ENCODE measurements around the gene ZNF853.

ZNF853 gene

GRCh38 chr7:6614953-6615722 lies at the start of gene ZNF853:
Gene ZNF853, plus strand, starts transcription at chr7:6615610. Its CDS starts 565 bp downstream, at chr7:6616175.
- TF ChIP-seq FOXA1 (IDR thresholded peaks at IDR 0.05) (no peak), CTBP1 (IDR thresholded peaks at IDR 0.05; ENCODE audit: borderline replicate concordance) (no peak), FOXM1 (IDR thresholded peaks at IDR 0.05; ENCODE audit: borderline replicate concordance) (no peak), SUZ12 (IDR thresholded peaks at IDR 0.05) (no peak), TARDBP (IDR thresholded peaks at IDR 0.05) (no peak), LEF1 (IDR thresholded peaks at IDR 0.05; ENCODE audit: borderline replicate concordance) (no peak), ELF4 (IDR thresholded peaks at IDR 0.05) (no peak), BHLHE40 (IDR thresholded peaks at IDR 0.05; ENCODE audit: borderline replicate concordance) (no peak), ARNT (IDR thresholded peaks at IDR 0.05) (no peak), HDGF (IDR thresholded peaks at IDR 0.05; ENCODE audit: borderline replicate concordance) (no peak), ZNF384 (IDR thresholded peaks at IDR 0.05) (no peak), NFRKB (IDR thresholded peaks at IDR 0.05) (no peak), L3MBTL2 (conservative IDR thresholded peaks at IDR 0.05) (no peak), PKNOX1 (IDR thresholded peaks at IDR 0.05) (no peak), SP1 (IDR thresholded peaks at IDR 0.05) (no peak), FOXK2 (IDR thresholded peaks at IDR 0.05) (no peak)
- ChIA-PET CTCF (no interaction called here), POLR2A (no interaction called here)
- peak; percentile 46 for DNase-seq (ENCODE audit: extremely low spot score)

DNA sequence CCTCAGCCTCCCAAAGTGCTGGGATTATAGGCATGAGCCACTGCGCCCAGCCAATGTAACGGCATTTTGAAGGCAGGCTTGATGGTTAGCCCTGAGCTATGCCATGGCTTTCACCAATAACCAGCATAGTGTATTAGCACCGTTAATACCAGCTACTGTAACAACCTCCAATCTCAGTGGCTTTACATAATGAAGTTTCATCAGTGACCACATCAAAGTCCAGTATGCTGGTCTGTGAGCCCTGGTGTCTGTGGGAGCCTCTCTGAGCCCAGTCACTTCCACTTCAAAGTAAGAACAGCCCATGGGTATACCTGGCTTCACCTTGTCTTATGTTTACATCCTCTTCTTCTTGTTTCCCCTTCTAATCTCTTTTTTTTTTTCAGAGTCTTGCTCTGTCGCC lies 49.8 kb upstream of the ZNF853 start:
- DNase-seq (ENCODE audit: extremely low spot score) = no peak
- ChIA-PET POLR2A (no interaction called here), CTCF (no interaction called here)
- no peak for TF ChIP-seq L3MBTL2 (conservative IDR thresholded peaks at IDR 0.05)
- no peak for TF ChIP-seq FOXA1 (IDR thresholded peaks at IDR 0.05)
- TF ChIP-seq NFRKB (IDR thresholded peaks at IDR 0.05) = no peak
- no peak for TF ChIP-seq ARNT (IDR thresholded peaks at IDR 0.05)
- TF ChIP-seq CTBP1 (IDR thresholded peaks at IDR 0.05; ENCODE audit: borderline replicate concordance) = no peak
- no peak for TF ChIP-seq TARDBP (IDR thresholded peaks at IDR 0.05)
- no peak for TF ChIP-seq SUZ12 (IDR thresholded peaks at IDR 0.05)
- no peak for TF ChIP-seq PKNOX1 (IDR thresholded peaks at IDR 0.05)
- no peak for TF ChIP-seq FOXM1 (IDR thresholded peaks at IDR 0.05; ENCODE audit: borderline replicate concordance)
- no peak for TF ChIP-seq HDGF (IDR thresholded peaks at IDR 0.05; ENCODE audit: borderline replicate concordance)
- no peak for TF ChIP-seq ELF4 (IDR thresholded peaks at IDR 0.05)
- no peak for TF ChIP-seq SP1 (IDR thresholded peaks at IDR 0.05)
- no peak for TF ChIP-seq BHLHE40 (IDR thresholded peaks at IDR 0.05; ENCODE audit: borderline replicate concordance)
- TF ChIP-seq ZNF384 (IDR thresholded peaks at IDR 0.05) = no peak
- no peak for TF ChIP-seq FOXK2 (IDR thresholded peaks at IDR 0.05)
- TF ChIP-seq LEF1 (IDR thresholded peaks at IDR 0.05; ENCODE audit: borderline replicate concordance) = no peak

- no peak for DNase-seq (ENCODE audit: extremely low spot score)
- ChIA-PET POLR2A (interaction anchor here (1.2 kb wide), 1 partner anchor 9 kb away, joined by 3 read pairs; the partner anchor contains the start of gene ZDHHC4), CTCF (no interaction called here)
- TF ChIP-seq PKNOX1 (IDR thresholded peaks at IDR 0.05) (no peak), TARDBP (IDR thresholded peaks at IDR 0.05) (no peak), ARNT (IDR thresholded peaks at IDR 0.05) (no peak), NFRKB (IDR thresholded peaks at IDR 0.05) (no peak), HDGF (IDR thresholded peaks at IDR 0.05; ENCODE audit: borderline replicate concordance) (no peak), FOXM1 (IDR thresholded peaks at IDR 0.05; ENCODE audit: borderline replicate concordance) (no peak), L3MBTL2 (conservative IDR thresholded peaks at IDR 0.05) (no peak), ZNF384 (IDR thresholded peaks at IDR 0.05) (no peak), ELF4 (IDR thresholded peaks at IDR 0.05) (no peak), BHLHE40 (IDR thresholded peaks at IDR 0.05; ENCODE audit: borderline replicate concordance) (no peak), SP1 (IDR thresholded peaks at IDR 0.05) (no peak)
Measured at GRCh38 chr7:6567886-6568285, 47.5 kb upstream of the ZNF853 start.

DNA sequence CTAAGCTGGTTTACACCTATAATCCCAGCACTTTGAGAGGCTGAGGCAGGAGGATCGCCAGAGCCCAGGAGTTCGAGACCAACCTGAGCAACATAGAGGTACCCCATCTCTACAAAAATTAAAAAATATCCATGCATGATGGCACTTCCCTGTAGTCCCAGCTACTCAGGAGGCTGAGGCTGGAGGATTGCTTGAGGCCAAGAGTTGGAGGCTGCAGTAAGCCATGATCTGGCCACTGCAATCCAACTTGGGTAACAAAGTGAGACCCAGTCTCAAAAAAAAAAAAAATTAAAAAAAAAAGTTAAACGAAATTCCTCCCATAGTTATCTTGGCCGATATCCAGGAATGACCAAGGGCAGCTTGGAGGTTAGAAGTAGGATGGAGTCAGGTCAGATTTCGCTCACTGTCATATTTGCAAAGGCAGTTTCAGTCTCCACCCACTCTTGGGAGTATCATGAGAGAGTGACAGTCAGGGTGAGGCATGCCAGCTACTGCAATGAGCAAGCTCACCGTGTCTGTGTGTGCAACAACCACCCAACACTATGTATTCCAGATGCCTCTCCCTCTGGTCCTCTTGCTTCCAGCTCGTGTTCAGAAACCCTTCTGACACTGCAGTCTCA lies 44.1 kb upstream of the ZNF853 start:
- no peak for DNase-seq (ENCODE audit: extremely low spot score)
- ChIA-PET POLR2A (no interaction called here), CTCF (interaction anchor here (1.3 kb wide), 1 partner anchor 12 kb away, joined by 9 read pairs; no protein-coding TSS in a partner anchor)
- TF ChIP-seq LEF1 (IDR thresholded peaks at IDR 0.05; ENCODE audit: borderline replicate concordance) (no peak), PKNOX1 (IDR thresholded peaks at IDR 0.05) (no peak), ZNF384 (IDR thresholded peaks at IDR 0.05) (no peak), ELF4 (IDR thresholded peaks at IDR 0.05) (no peak), L3MBTL2 (conservative IDR thresholded peaks at IDR 0.05) (no peak), BHLHE40 (IDR thresholded peaks at IDR 0.05; ENCODE audit: borderline replicate concordance) (no peak), FOXA1 (IDR thresholded peaks at IDR 0.05) (no peak), HDGF (IDR thresholded peaks at IDR 0.05; ENCODE audit: borderline replicate concordance) (no peak)

All from HEK293T (cell line).